ENCODE results near the gene ARHGAP15. TPM values are rescaled to one million over a fixed set of nuclear protein-coding genes. Genes with fewer than 3 reads are reported as not detected.
A peak's percentile ranks its signal among the peaks of the same experiment; 100 is the strongest.

The ARHGAP15 gene
- total RNA-seq, 2 experiments from 2014 or later = 72.1 to 98.4 TPM

DNA sequence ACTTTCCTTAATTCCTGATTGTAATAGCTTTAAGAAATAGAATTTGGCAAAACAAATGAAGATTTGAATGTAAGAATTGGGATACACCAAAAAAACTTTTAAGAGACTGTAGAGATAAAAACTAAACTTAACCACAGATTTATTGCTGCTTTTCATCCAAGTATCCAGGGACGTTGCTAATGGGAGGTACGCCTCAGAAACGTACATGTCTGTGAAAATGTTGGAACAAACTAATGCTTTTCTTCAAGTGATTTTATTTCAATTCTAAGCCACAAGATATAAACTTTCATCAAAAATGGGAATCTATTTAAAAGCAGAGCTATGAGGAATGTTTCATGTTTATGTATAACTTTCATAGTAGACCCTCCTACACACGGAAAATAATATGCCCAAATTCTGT lies 66.3 kb downstream of the ARHGAP15 start:
- H3K4me1 ChIP-seq (ENCODE audit: insufficient read depth, low read length, poor library complexity, severe bottlenecking) = no peaks in the 10 kb centered on the region
- intact Hi-C loops (cut with micrococcal nuclease; ENCODE audit: unreplicated experiment) = no loop called here
- no TSS peak for BruUV-seq (replicated peaks)
- no peaks in the 10 kb centered on the region for H3K79me2 ChIP-seq (ENCODE audit: insufficient read depth, low read depth, low read length)
- CTCF ChIA-PET (ENCODE audit: unreplicated experiment) = no interaction called here
- H3K27ac ChIP-seq (ENCODE audit: low read depth, low read length, poor library complexity, severe bottlenecking) = no peak overlapping the region
- no peak overlapping the region for H3K4me2 ChIP-seq (ENCODE audit: low read length)
- DNase-seq (ENCODE audit: low spot score) = no peak
- H3K9me2 ChIP-seq (ENCODE audit: insufficient read depth, low read length) = no peaks in the 10 kb centered on the region
- TF ChIP-seq, protein P1, sequence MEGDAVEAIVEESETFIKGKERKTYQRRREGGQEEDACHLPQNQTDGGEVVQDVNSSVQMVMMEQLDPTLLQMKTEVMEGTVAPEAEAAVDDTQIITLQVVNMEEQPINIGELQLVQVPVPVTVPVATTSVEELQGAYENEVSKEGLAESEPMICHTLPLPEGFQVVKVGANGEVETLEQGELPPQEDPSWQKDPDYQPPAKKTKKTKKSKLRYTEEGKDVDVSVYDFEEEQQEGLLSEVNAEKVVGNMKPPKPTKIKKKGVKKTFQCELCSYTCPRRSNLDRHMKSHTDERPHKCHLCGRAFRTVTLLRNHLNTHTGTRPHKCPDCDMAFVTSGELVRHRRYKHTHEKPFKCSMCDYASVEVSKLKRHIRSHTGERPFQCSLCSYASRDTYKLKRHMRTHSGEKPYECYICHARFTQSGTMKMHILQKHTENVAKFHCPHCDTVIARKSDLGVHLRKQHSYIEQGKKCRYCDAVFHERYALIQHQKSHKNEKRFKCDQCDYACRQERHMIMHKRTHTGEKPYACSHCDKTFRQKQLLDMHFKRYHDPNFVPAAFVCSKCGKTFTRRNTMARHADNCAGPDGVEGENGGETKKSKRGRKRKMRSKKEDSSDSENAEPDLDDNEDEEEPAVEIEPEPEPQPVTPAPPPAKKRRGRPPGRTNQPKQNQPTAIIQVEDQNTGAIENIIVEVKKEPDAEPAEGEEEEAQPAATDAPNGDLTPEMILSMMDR (conservative IDR thresholded peaks at IDR 0.05; ENCODE audit: low read length) = no peak
- no peak for TF ChIP-seq EZH2phosphoT487 (IDR thresholded peaks at IDR 0.05; ENCODE audit: borderline replicate concordance, low read depth, low read length)
- no peaks in the 10 kb centered on the region for H3K9me3 ChIP-seq (ENCODE audit: low read length)
- H3K36me3 ChIP-seq (ENCODE audit: insufficient read depth, low read length) = peaks cover 14% of the 10 kb centered on the region
- H3K4me3 ChIP-seq (ENCODE audit: low read depth, low read length, poor library complexity, severe bottlenecking) = no peak overlapping the region
- no peak overlapping the region for H2AFZ ChIP-seq (ENCODE audit: low read length)
- no peaks in the 10 kb centered on the region; the same call in 1 of the 2 replicates for H4K20me1 ChIP-seq (ENCODE audit: insufficient read depth, low read length)
- POLR2A ChIA-PET = interaction anchor here (0.6 kb wide), 1 partner anchor 11 kb away, joined by 4 read pairs; no protein-coding TSS in a partner anchor

GRCh38 chr2:143204062-143204461 lies 74.8 kb downstream of the ARHGAP15 start:
- ChIA-PET CTCF (ENCODE audit: unreplicated experiment) (no interaction called here), POLR2A (interaction anchor here (0.6 kb wide), 1 partner anchor 401 kb away, joined by 9 read pairs; no protein-coding TSS in a partner anchor)
- no peak for TF ChIP-seq EZH2phosphoT487 (IDR thresholded peaks at IDR 0.05; ENCODE audit: borderline replicate concordance, low read depth, low read length)
- Histone ChIP-seq H2AFZ (ENCODE audit: low read length) (no peak overlapping the region), H3K27ac (ENCODE audit: low read depth, low read length, poor library complexity, severe bottlenecking) (no peak overlapping the region), H3K9me2 (ENCODE audit: insufficient read depth, low read length) (no peaks in the 10 kb centered on the region), H3K9me3 (ENCODE audit: low read length) (no peaks in the 10 kb centered on the region), H3K4me3 (ENCODE audit: low read depth, low read length, poor library complexity, severe bottlenecking) (no peak overlapping the region), H3K4me1 (ENCODE audit: insufficient read depth, low read length, poor library complexity, severe bottlenecking) (no peaks in the 10 kb centered on the region), H3K36me3 (ENCODE audit: insufficient read depth, low read length) (peaks cover 62% of the 10 kb centered on the region), H3K79me2 (ENCODE audit: insufficient read depth, low read depth, low read length) (no peaks in the 10 kb centered on the region; the same call in 1 of the 2 replicates), H3K4me2 (ENCODE audit: low read length) (no peak overlapping the region), H4K20me1 (ENCODE audit: insufficient read depth, low read length) (no peaks in the 10 kb centered on the region)
- no TSS peak for BruUV-seq (replicated peaks)
- no peak for DNase-seq (ENCODE audit: low spot score)
- intact Hi-C loops (cut with micrococcal nuclease; ENCODE audit: unreplicated experiment) = no loop called here

GRCh38 chr2:143205106-143205764 lies 76.0 kb downstream of the ARHGAP15 start:
- peaks cover 70% of the 10 kb centered on the region for H3K36me3 ChIP-seq (ENCODE audit: insufficient read depth, low read length)
- no peaks in the 10 kb centered on the region for H3K4me1 ChIP-seq (ENCODE audit: insufficient read depth, low read length, poor library complexity, severe bottlenecking)
- DNase-seq (ENCODE audit: low spot score) = peak; percentile 24
- no peaks in the 10 kb centered on the region for H4K20me1 ChIP-seq (ENCODE audit: insufficient read depth, low read length)
- TF ChIP-seq EZH2phosphoT487 (IDR thresholded peaks at IDR 0.05; ENCODE audit: borderline replicate concordance, low read depth, low read length) = no peak
- TF ChIP-seq, protein P1 (conservative IDR thresholded peaks at IDR 0.05; ENCODE audit: low read length) = peak; percentile 70
- BruUV-seq (replicated peaks) = no TSS peak
- no peak overlapping the region for H3K4me2 ChIP-seq (ENCODE audit: low read length)
- H2AFZ ChIP-seq (ENCODE audit: low read length) = no peak overlapping the region
- no peaks in the 10 kb centered on the region; the same call in 1 of the 2 replicates for H3K79me2 ChIP-seq (ENCODE audit: insufficient read depth, low read depth, low read length)
- H3K4me3 ChIP-seq (ENCODE audit: low read depth, low read length, poor library complexity, severe bottlenecking) = no peak overlapping the region
- ChIA-PET POLR2A (interaction anchor here (0.8 kb wide), 1 partner anchor 20 kb away, joined by 3 read pairs; no protein-coding TSS in a partner anchor), CTCF (ENCODE audit: unreplicated experiment) (no interaction called here)
- H3K27ac ChIP-seq (ENCODE audit: low read depth, low read length, poor library complexity, severe bottlenecking) = no peak overlapping the region
- no peaks in the 10 kb centered on the region for H3K9me3 ChIP-seq (ENCODE audit: low read length)
- intact Hi-C loops (cut with micrococcal nuclease; ENCODE audit: unreplicated experiment) = no loop called here
- no peaks in the 10 kb centered on the region for H3K9me2 ChIP-seq (ENCODE audit: insufficient read depth, low read length)

Measured in OCI-LY7 (cell line).